GM10248 (cell line): ENCODE measurements around the gene FBXL17.

Source experiments
- CTCF ChIA-PET: fragments of 300-600 bp; sonication (Branson Sonifier 250); formaldehyde crosslinking; extraction: SDS; loops from one replicate; lab custom pipeline; 2021; ENCODE audit warnings: antibody characterized with exemption; lab: Yijun Ruan, JAX
- POLR2A ChIA-PET: fragments of 350-650 bp; sonication (Branson Sonifier 250); formaldehyde crosslinking; extraction: SDS; loops from one replicate; lab custom pipeline; 2020; ENCODE audit warnings: antibody characterized with exemption; lab: Yijun Ruan, JAX
- DNase-seq: peaks from one replicate; pipeline ENCODE4 v3.0.0; 2012; ENCODE audit errors: extremely low spot score
- CTCF ChIP-seq: IDR thresholded peaks from 2 replicates; pipeline ENCODE4 v1.5.1; 2012; ENCODE audit warnings: mild to moderate bottlenecking, low read depth; ENCODE audit errors: extremely low read depth, missing control alignments, control extremely low read depth

FBXL17 gene

GRCh38 chr5:107937204-107937603 lies 444.7 kb downstream of the FBXL17 start:
- no peak for TF ChIP-seq CTCF
- ChIA-PET POLR2A (no interaction called here), CTCF (interaction anchor here (1.0 to 1.9 kb wide), 4 partner anchors 10 to 32 kb away, joined by 3 to 4 read pairs (median 4); no protein-coding TSS in a partner anchor)
- no peak for DNase-seq

GRCh38 chr5:107936515-107936914 lies 445.4 kb downstream of the FBXL17 start:
- ChIA-PET POLR2A (no interaction called here), CTCF (interaction anchor here (1.2 kb wide), 1 partner anchor 26 kb away, joined by 3 read pairs; no protein-coding TSS in a partner anchor)
- DNase-seq = no peak
- no peak for TF ChIP-seq CTCF

- ChIA-PET POLR2A (no interaction called here), CTCF (no interaction called here)
- no peak for DNase-seq
- TF ChIP-seq CTCF = no peak
Measured at GRCh38 chr5:107935645-107936044, 446.3 kb downstream of the FBXL17 start.

GRCh38 chr5:107933326-107933725 lies 448.6 kb downstream of the FBXL17 start:
- CTCF ChIA-PET = interaction anchor here (1.7 kb wide), 1 partner anchor 11 kb away, joined by 4 read pairs; no protein-coding TSS in a partner anchor
- TF ChIP-seq CTCF = no peak
- POLR2A ChIA-PET = no interaction called here

GRCh38 chr5:107930891-107931290 lies 451.0 kb downstream of the FBXL17 start:
- TF ChIP-seq CTCF = no peak
- no peak for DNase-seq
- POLR2A ChIA-PET = no interaction called here
- CTCF ChIA-PET = no interaction called here

More at GRCh38 chr5:107933326-107933725, 448.6 kb downstream of the FBXL17 start:
- DNase-seq = no peak

GRCh38 chr5:107930092-107930491 lies 451.8 kb downstream of the FBXL17 start:
- TF ChIP-seq CTCF = no peak
- ChIA-PET CTCF (no interaction called here), POLR2A (no interaction called here)
- no peak for DNase-seq
